NCI-H2081 (cell line): ENCODE measurements around the gene DCX.
"Not testable (repeated sequence)": the region's sequence is repeated elsewhere in the genome, so short reads cannot be mapped to it uniquely, and the experiment has no call there.

Experiments
- DNase-seq, 2 experiments: peaks; one replicate each; lab custom pipeline; 2025; lab: John Stamatoyannopoulos, UW

The DCX gene

GRCh38 chrX:111372086-111372485 lies 39.9 kb downstream of the DCX start:
- peak in 1 of 2 experiments; percentile 43 for DNase-seq

- peak in 1 of 2 experiments; percentile 10 for DNase-seq
Observed at GRCh38 chrX:111365770-111366325, 46.1 kb downstream of the DCX start.

DNA sequence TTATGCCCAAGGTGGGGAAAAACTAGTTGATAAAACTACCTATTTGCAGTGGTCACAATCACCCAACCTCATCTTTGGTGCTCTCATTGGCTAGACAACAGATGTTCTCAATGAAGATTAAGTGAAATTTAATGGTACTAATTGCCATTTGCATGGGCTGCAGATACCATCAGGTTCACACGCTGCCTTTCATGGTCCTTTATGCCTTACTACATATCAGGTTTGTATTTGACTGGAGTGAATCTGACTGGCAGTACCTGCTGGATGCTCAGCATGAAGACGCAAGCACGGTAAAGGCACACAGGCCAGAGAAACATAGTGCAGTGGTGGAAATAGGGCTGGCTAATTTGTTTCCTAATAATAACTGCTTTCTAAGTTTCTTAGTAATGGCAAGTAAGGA lies 48.3 kb downstream of the DCX start:
- no peak for DNase-seq

- no peak for DNase-seq
Observed at GRCh38 chrX:111361751-111362150, 50.2 kb downstream of the DCX start.

DNA sequence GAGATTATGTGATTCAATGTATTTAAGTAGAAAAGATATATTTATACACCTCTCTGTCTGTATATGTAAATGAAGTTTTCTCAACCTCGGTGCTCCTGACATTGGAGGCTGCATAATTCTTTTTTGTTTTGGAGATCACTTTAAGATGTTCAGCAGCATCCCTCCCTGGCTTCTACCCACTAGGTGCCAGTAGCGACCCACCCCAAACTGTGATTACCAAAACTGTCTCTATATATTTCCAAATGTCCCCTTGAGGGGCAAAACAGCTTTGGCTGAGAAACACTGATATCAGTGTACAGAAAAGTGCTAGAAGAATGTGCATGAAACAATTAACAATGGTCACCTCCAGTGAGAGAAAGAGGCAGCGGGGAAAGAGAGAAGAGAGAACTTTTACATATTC lies 51.2 kb downstream of the DCX start:
- DNase-seq: peak in 1 of 2 experiments; percentile 37

DNA sequence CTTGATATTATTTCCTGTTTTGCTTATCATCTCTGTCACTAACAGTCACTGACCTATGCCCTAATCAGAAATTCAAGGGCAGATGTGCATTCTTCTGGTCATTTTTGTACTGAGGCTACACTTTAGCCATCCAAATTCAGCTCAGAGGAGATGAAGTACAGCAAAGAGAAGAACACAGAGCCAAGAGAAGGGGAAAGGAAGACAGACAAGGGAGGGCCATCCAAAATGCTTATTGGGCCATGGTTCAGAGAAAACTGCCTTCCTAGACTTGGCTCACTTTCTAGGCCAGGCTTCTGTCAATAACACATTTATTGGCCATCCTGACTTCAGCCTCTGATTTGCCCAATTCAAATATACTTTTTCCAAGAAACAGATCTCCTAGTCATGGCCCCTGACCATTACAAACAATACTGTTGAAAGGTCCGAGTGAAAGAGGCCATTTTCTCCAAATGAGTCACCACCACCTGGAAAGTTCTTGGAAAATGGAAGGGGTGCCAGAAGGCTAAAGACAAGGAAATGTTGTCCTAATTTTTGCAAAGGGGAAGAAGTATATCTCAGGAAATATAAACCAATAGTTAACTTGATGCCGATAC lies 56.4 kb downstream of the DCX start:
- no peak for DNase-seq

GRCh38 chrX:111354496-111354895 lies 57.5 kb downstream of the DCX start:
- no peak for DNase-seq

DNA sequence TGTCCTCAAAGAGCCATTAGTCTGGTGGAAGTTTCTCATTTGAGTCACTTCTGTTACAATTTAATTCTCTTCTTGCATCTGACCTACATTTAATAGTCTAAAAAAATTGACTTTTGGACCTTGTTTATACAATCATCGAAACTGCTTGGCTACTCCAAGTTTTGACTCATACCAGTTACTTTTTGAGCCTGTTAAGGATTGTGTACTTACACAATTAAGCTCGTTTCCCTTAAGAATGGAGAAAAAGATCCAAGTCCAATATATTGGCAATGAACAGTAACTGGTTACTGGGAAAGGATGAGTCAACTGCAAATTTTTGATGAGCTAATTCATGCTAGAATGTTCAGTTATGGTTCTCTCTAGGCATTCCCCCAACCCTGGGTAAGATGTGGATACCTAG lies 58.2 kb downstream of the DCX start:
- DNase-seq: no peak

- DNase-seq: peak; percentile 74 to 90
Observed at GRCh38 chrX:111352424-111352823, 59.6 kb downstream of the DCX start.

GRCh38 chrX:111349934-111350333 lies 62.1 kb downstream of the DCX start:
- DNase-seq: no peak

GRCh38 chrX:111349101-111349500 lies 62.9 kb downstream of the DCX start:
- no peak for DNase-seq

DNA sequence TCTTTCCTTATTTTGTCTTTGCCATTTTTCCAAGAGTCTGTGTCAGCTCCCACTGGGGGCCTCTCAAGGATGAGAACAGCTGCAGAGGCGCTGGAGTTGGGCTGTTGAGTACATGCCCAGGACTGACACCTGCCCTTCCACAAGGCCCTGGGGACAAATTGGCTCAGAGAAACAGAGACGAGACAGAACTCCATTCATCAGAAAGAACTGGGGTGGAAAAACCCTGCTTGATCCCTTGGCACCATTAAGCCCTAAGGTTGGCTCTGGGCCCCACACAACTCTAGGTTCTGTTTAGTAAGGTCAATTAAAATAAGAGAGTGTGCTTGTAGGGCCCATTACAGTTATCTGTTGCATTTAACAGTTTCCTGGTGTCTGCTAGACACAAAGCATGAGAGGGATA lies 63.6 kb downstream of the DCX start:
- peak in 1 of 2 experiments; percentile 59 for DNase-seq

- not testable (repeated sequence) for DNase-seq
Observed at GRCh38 chrX:111346150-111346549, 65.8 kb downstream of the DCX start.

GRCh38 chrX:111340054-111340453 lies 71.9 kb downstream of the DCX start:
- DNase-seq: no peak

- DNase-seq: no peak
Observed at GRCh38 chrX:111339212-111339611, 72.8 kb downstream of the DCX start.

DNA sequence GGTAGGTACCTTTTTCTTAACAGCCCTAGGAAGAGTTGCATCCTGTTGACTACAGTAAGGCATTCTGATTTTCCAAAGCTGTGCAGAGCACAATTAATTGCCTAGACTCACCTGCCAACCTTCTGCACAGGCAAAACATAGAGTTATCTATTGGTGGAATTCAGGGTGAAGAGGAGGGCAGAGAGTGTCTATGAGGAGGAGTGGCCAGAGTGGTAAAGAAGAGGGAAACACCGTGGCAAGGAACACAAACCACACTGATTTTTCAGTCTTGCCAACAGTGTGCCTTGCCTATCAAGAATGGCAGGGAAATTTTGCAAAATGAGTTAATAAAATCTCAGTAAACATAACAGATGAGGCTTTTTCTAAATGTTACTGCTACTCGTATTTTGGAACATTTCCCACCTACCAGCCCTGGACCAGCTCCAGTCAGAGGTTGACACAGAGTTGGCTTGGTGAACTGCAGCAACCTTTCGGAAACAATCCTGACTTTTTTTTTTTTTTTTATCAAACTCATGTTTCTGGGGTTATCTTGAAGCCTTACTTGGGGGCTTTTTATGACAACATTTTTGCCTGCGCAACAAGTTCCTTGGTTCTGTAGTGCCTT lies 73.8 kb downstream of the DCX start:
- DNase-seq: no peak

GRCh38 chrX:111337067-111337637 lies 74.8 kb downstream of the DCX start:
- no peak for DNase-seq

DNA sequence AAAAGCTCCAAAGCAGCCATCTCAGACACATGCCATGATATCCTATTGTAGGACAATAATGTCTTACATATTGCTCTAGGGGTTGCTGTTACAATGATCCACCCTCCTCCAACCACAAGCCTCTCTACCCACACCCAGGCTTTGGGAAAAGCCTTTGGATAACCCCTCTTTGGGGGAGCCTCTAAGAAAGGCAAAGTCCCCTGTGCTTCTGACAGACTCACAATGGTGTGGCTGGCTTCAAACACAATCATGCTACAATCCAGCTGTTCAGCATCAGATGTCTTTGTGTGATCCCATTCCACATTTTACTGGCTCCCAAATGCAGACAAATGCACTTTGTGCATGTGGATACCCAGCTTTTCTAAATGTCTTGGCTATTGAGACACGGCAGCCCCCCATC lies 75.9 kb downstream of the DCX start:
- no peak for DNase-seq

GRCh38 chrX:111329370-111329769 lies 82.6 kb downstream of the DCX start:
- no peak for DNase-seq

GRCh38 chrX:111328858-111329257 lies 83.1 kb downstream of the DCX start:
- DNase-seq: no peak

DNA sequence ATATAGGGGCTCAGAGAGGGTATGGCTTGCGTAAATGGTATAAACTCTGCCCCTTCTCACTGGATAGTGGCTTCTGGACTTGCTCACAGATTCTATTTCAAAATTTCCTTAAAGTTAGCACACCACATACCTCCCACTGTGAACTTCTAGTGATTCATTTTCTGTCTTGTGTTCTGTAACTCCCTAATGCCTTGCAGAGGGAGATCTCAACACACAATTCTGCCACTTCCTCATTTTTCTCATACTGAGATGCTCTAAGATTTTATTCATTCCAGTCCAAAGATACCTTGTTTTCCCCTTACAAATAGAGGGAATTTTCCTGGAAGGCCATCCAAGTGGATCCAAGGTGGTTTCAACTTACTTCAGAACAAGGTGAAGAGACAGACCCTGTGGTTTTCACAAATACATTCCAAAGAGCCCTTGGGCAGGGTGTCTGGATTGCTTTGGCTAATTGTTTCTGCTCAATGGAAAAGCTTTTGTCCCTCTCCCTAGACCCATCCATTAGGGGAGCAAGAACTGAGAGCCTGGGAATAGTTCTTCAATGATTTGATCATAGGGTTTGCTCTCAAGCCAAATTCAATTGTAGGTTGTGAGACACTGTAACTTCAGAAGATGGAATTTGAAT lies 89.6 kb downstream of the DCX start:
- no peak for DNase-seq

GRCh38 chrX:111319451-111319850 lies 92.5 kb downstream of the DCX start:
- DNase-seq: no peak

GRCh38 chrX:111318901-111319300 lies 93.1 kb downstream of the DCX start:
- DNase-seq: no peak
